Measurements from ENCODE around the gene ADIPOQ.
"Not testable (repeated sequence)": the region's sequence is repeated elsewhere in the genome, so short reads cannot be mapped to it uniquely, and the experiment has no call there.

- TF ChIP-seq CTCF (IDR thresholded peaks at IDR 0.05; ENCODE audit: poor library complexity); EZH2 (IDR thresholded peaks at IDR 0.05; ENCODE audit: borderline replicate concordance): not testable (repeated sequence)
These were observed 23.6 kb downstream of the ADIPOQ start for GRCh38 chr3:186866095-186866494.

All from hepatocyte (in vitro differentiated cells).